Left ventricle myocardium superior (tissue), 1 donor: Measurements from ENCODE around the gene SPDYE8. TPM values are rescaled to one million over a fixed set of nuclear protein-coding genes. Genes with fewer than 3 reads are reported as not detected.
A peak's percentile ranks its signal among the peaks of the same experiment; 100 is the strongest.
"Not testable (repeated sequence)": the region's sequence is repeated elsewhere in the genome, so short reads cannot be mapped to it uniquely, and the experiment has no call there.

Source experiments
- ATAC-seq: fragments of 200-7000 bp; cut with Tn5 transposase; one replicate; pipeline ENCODE4 v1.9.1; 2020; ENCODE audit warnings: mild to moderate bottlenecking, moderate library complexity
- DNase-seq: peaks from one replicate; pipeline ENCODE4 v3.0.0-alpha.2; 2020
- intact Hi-C: fragments of 100-400 bp; cut with micrococcal nuclease; formaldehyde crosslinking; loops from one replicate; pipeline ENCODE4 v1.11.0; 2022
- long read RNA-seq: library from polyadenylated mRNA; unstranded; transcript quantifications from one replicate; pipeline ENCODE4 v2.0.0, GENCODE V29; 2021
- total RNA-seq: library from RNA; stranded (reverse); fragmentation: NEBNext Ultra II Directional; extraction: Animal tissue kit (Norgen Biotek cat#: 25700); gene quantifications from one replicate; pipeline ENCODE4 v1.2.1, GENCODE V29; 2021
- donor health status: DM: no; HTN: yes; CAD: no; lungs with severe emphysema.

SPDYE8 gene
- total RNA-seq: not detected
- long read RNA-seq: 0 reads

- ATAC-seq, intact Hi-C loops, DNase-seq: not testable (repeated sequence)
Measured at GRCh38 chr7:73029666-73030065, at the start of gene SPDYE8. Gene SPDYE8, minus strand, starts transcription at chr7:73029766. Its CDS starts 1,800 bp downstream, at chr7:73027966.

- ATAC-seq, intact Hi-C loops, DNase-seq: not testable (repeated sequence)
Measured at GRCh38 chr7:73057811-73058210, 28.2 kb upstream of the SPDYE8 start, which contains the start of gene SPDYE11. Gene SPDYE11, minus strand, starts transcription at chr7:73057911. Its CDS starts 1,800 bp downstream, at chr7:73056111.

- intact Hi-C loops, ATAC-seq: not testable (repeated sequence)
- peak; percentile 30 for DNase-seq
Measured at GRCh38 chr7:73006491-73006890, 23.1 kb downstream of the SPDYE8 start.

GRCh38 chr7:73005693-73006447 lies 23.7 kb downstream of the SPDYE8 start:
- DNase-seq (peak; percentile 89), ATAC-seq (peak; percentile 96)
- intact Hi-C loops: not testable (repeated sequence)

- intact Hi-C loops: not testable (repeated sequence)
- peak; percentile 98 for ATAC-seq
- DNase-seq: peak; percentile 93
Measured at GRCh38 chr7:73005356-73005692, 24.2 kb downstream of the SPDYE8 start.

GRCh38 chr7:72997887-72998468 lies 31.6 kb downstream of the SPDYE8 start:
- ATAC-seq: peak; percentile 18
- DNase-seq, intact Hi-C loops: not testable (repeated sequence)

GRCh38 chr7:72997447-72997846 lies 32.1 kb downstream of the SPDYE8 start:
- intact Hi-C loops, DNase-seq: not testable (repeated sequence)
- ATAC-seq: peak; percentile 58

- ATAC-seq, intact Hi-C loops: not testable (repeated sequence)
- peak; percentile 11 for DNase-seq
Measured at GRCh38 chr7:72995484-72995883, 34.1 kb downstream of the SPDYE8 start.

GRCh38 chr7:72990146-72990913 lies 39.2 kb downstream of the SPDYE8 start:
- DNase-seq: peak; percentile 64
- ATAC-seq: peak; percentile 90
- intact Hi-C loops: not testable (repeated sequence)

GRCh38 chr7:72982084-72982483 lies 47.5 kb downstream of the SPDYE8 start:
- DNase-seq, intact Hi-C loops, ATAC-seq: not testable (repeated sequence)

- DNase-seq, ATAC-seq, intact Hi-C loops: not testable (repeated sequence)
Measured at GRCh38 chr7:72980382-72980781, 49.2 kb downstream of the SPDYE8 start.

- DNase-seq, intact Hi-C loops: not testable (repeated sequence)
- peak; percentile 10 for ATAC-seq
Measured at GRCh38 chr7:72976434-72976833, 53.1 kb downstream of the SPDYE8 start.

GRCh38 chr7:72975656-72976286 lies 53.8 kb downstream of the SPDYE8 start:
- ATAC-seq, intact Hi-C loops, DNase-seq: not testable (repeated sequence)

- DNase-seq, intact Hi-C loops, ATAC-seq: not testable (repeated sequence)
Measured at GRCh38 chr7:72974781-72975180, 54.8 kb downstream of the SPDYE8 start.

GRCh38 chr7:72971505-72971904 lies 58.1 kb downstream of the SPDYE8 start:
- intact Hi-C loops, DNase-seq: not testable (repeated sequence)
- peak; percentile 23 for ATAC-seq
